DND-41 (cell line): Measurements from ENCODE around the gene DDX17.

Source experiments
- ATAC-seq: fragments of 200-7000 bp; cut with Tn5 transposase; 3 replicates; pipeline ENCODE4 v1.9.1; 2021; ENCODE audit warnings: low read depth; ENCODE audit not compliant: insufficient read depth
- DNase-seq: peaks from one replicate; pipeline ENCODE4 v3.0.0-alpha.2; 2020
- H2AFZ ChIP-seq: 2 replicates; pipeline ENCODE4 v1.6.0; 2012; ENCODE audit warnings: low read depth, low read length
- H3K27ac ChIP-seq: 2 replicates; pipeline ENCODE4 v1.5.1; 2012; ENCODE audit warnings: low read length, inconsistent platforms
- H3K27me3 ChIP-seq: fragments of 200-600 bp; sonication (generic); 2 replicates; pipeline ENCODE4 v1.6.0; 2012; ENCODE audit warnings: low read length, mild to moderate bottlenecking, inconsistent platforms; ENCODE audit not compliant: insufficient read depth, poor library complexity
- H3K36me3 ChIP-seq: 2 replicates; pipeline ENCODE4 v1.5.1; 2012; ENCODE audit warnings: low read length, inconsistent platforms; ENCODE audit not compliant: insufficient read depth
- H3K4me1 ChIP-seq: 2 replicates; pipeline ENCODE4 v1.5.1; 2012; ENCODE audit warnings: mild to moderate bottlenecking, low read length; ENCODE audit not compliant: insufficient read depth
- H3K4me2 ChIP-seq: 2 replicates; pipeline ENCODE4 v1.6.0; 2012; ENCODE audit warnings: mild to moderate bottlenecking, moderate library complexity, low read length, inconsistent platforms; ENCODE audit not compliant: insufficient read depth
- H3K4me3 ChIP-seq, 2 experiments: fragments of 200-600 bp in 1 of 2; shearing (Covaris generic) in 1 of 2; 2 replicates each; pipeline ENCODE4 v1.5.1; 2012 to 2016; ENCODE audit warnings: inconsistent platforms in 2 of 2, low read length in 2 of 2, mild to moderate bottlenecking in 2 of 2, low read depth in 1 of 2, moderate library complexity in 1 of 2
- H3K79me2 ChIP-seq: 2 replicates; pipeline ENCODE4 v1.6.0; 2012; ENCODE audit warnings: low read length, inconsistent platforms; ENCODE audit not compliant: insufficient read depth
- H3K9ac ChIP-seq: 2 replicates; pipeline ENCODE4 v1.6.0; 2012; ENCODE audit warnings: low read depth, mild to moderate bottlenecking, inconsistent platforms, low read length, moderate library complexity
- H3K9me3 ChIP-seq: 2 replicates; pipeline ENCODE4 v1.5.1; 2012; ENCODE audit warnings: low read length, moderate library complexity, mild to moderate bottlenecking, inconsistent platforms; ENCODE audit not compliant: insufficient read depth, severe bottlenecking
- H4K20me1 ChIP-seq: 2 replicates; pipeline ENCODE4 v1.6.0; 2012; ENCODE audit warnings: low read length; ENCODE audit not compliant: insufficient read depth
- CTCF ChIP-seq: IDR thresholded peaks from 2 replicates; pipeline ENCODE4 v1.5.1; 2012; ENCODE audit warnings: borderline replicate concordance, low read length, moderate library complexity, mild to moderate bottlenecking; ENCODE audit not compliant: poor library complexity, severe bottlenecking; ENCODE audit errors: extremely low read depth
- EZH2 ChIP-seq: IDR thresholded peaks from 3 replicates; pipeline ENCODE4 v1.6.1; 2012; ENCODE audit warnings: borderline replicate concordance, low read depth, mild to moderate bottlenecking, moderate library complexity, low read length, inconsistent platforms; ENCODE audit not compliant: severe bottlenecking

The DDX17 gene

GRCh38 chr22:38497869-38498268 lies 8.2 kb downstream of the DDX17 start:
- Histone ChIP-seq H3K36me3 (peaks cover 96% of the 10 kb centered on the region), H3K27ac (no peak overlapping the region), H3K27me3 (no peaks in the 10 kb centered on the region), H3K4me3 (no peak overlapping the region), H3K4me2 (no peak overlapping the region; the same call in 1 of the 2 replicates), H3K79me2 (peaks cover 93% of the 10 kb centered on the region), H2AFZ (no peak overlapping the region), H3K9me3 (no peaks in the 10 kb centered on the region), H4K20me1 (peaks cover 80% of the 10 kb centered on the region), H3K4me1 (peaks cover 39% of the 10 kb centered on the region), H3K9ac (no peak overlapping the region)
- ATAC-seq (no peak), DNase-seq (no peak)
- TF ChIP-seq CTCF (no peak), EZH2 (no peak)

GRCh38 chr22:38494939-38495338 lies 11.2 kb downstream of the DDX17 start:
- Histone ChIP-seq H3K36me3 (peaks cover 99% of the 10 kb centered on the region), H3K9ac (no peak overlapping the region), H2AFZ (no peak overlapping the region), H3K4me2 (no peak overlapping the region), H3K9me3 (no peaks in the 10 kb centered on the region), H3K27me3 (no peaks in the 10 kb centered on the region), H3K4me3 (no peak overlapping the region), H3K4me1 (peaks cover 20% of the 10 kb centered on the region), H3K27ac (no peak overlapping the region), H4K20me1 (peaks cover 68% of the 10 kb centered on the region), H3K79me2 (peaks cover 71% of the 10 kb centered on the region)
- TF ChIP-seq CTCF: no peak
- no peak for TF ChIP-seq EZH2
- DNase-seq: no peak
- no peak for ATAC-seq

GRCh38 chr22:38494498-38494897 lies 11.6 kb downstream of the DDX17 start:
- DNase-seq: no peak
- Histone ChIP-seq H3K4me3 (no peak overlapping the region), H3K4me1 (peaks cover 20% of the 10 kb centered on the region), H3K36me3 (peaks cover 99% of the 10 kb centered on the region), H3K79me2 (peaks cover 71% of the 10 kb centered on the region), H3K9me3 (no peaks in the 10 kb centered on the region), H3K27me3 (no peaks in the 10 kb centered on the region), H2AFZ (no peak overlapping the region), H3K9ac (no peak overlapping the region), H4K20me1 (peaks cover 70% of the 10 kb centered on the region), H3K4me2 (no peak overlapping the region), H3K27ac (no peak overlapping the region)
- TF ChIP-seq EZH2: no peak
- TF ChIP-seq CTCF: no peak
- no peak; the same call in 2 of the 3 replicates for ATAC-seq

- Histone ChIP-seq H3K9me3 (no peaks in the 10 kb centered on the region), H3K27ac (no peak overlapping the region), H3K9ac (no peak overlapping the region), H2AFZ (no peak overlapping the region), H3K4me1 (peaks cover 4% of the 10 kb centered on the region; the same call in 1 of the 2 replicates), H3K27me3 (no peaks in the 10 kb centered on the region), H4K20me1 (peaks cover 52% of the 10 kb centered on the region), H3K4me3 (no peak overlapping the region), H3K36me3 (peaks cover 99% of the 10 kb centered on the region), H3K79me2 (peaks cover 51% of the 10 kb centered on the region), H3K4me2 (no peak overlapping the region)
- ATAC-seq (no peak), DNase-seq (no peak)
- TF ChIP-seq CTCF (no peak), EZH2 (no peak)
Measured at GRCh38 chr22:38491707-38492348, 14.3 kb downstream of the DDX17 start.
